GM23248 (cell line): Measurements from ENCODE around the gene THSD7A.

ENCODE experiments used
- EZH2 ChIP-seq: fragments of 200-600 bp; sonication (generic); IDR thresholded peaks from 2 replicates; pipeline ENCODE4 v1.6.1; 2018; ENCODE audit warnings: antibody characterized with exemption, mild to moderate bottlenecking; ENCODE audit not compliant: insufficient read depth, poor library complexity, severe bottlenecking
- EZH2phosphoT487 ChIP-seq: fragments of 200-600 bp; sonication (generic); IDR thresholded peaks from 2 replicates; pipeline ENCODE4 v1.6.1; 2018; ENCODE audit warnings: antibody characterized with exemption, moderate library complexity, mild to moderate bottlenecking, low read depth; ENCODE audit not compliant: insufficient read depth

GRCh38 chr7:11843113-11843765 lies 11.2 kb upstream of the THSD7A start:
- TF ChIP-seq EZH2phosphoT487, result no peak
- no peak for TF ChIP-seq EZH2
